Spleen (tissue), 13 donors: ENCODE results near the gene CYGB. TPM values are rescaled to one million over a fixed set of nuclear protein-coding genes. Genes with fewer than 3 reads are reported as not detected.

Experiments
- DNase-seq: peaks from one replicate; pipeline ENCODE4 v3.0.0-alpha.2; 2020
- H3K27ac ChIP-seq, 8 donors: fragments of 200-600 bp; sonication (generic) in 7 of 8; 1 replicate in 4 of 8; 2 replicates in 4 of 8; pipeline versions ENCODE4 v1.5.0 to v1.8.0; 2016 to 2021; ENCODE audit warnings: inconsistent platforms in 4 of 8, mild to moderate bottlenecking in 4 of 8, moderate library complexity in 1 of 8
- H3K27me3 ChIP-seq, 7 donors: fragments of 200-600 bp; sonication (generic) in 6 of 7; replicated peaks in 1 of 7; 1 replicate in 4 of 7; 2 replicates in 3 of 7; pipeline versions ENCODE4 v1.5.0 to v1.8.0; 2016 to 2021; ENCODE audit warnings: inconsistent platforms in 3 of 7, mild to moderate bottlenecking in 1 of 7
- H3K36me3 ChIP-seq, 6 donors: fragments of 200-600 bp; sonication (generic) in 5 of 6; 1 replicate in 4 of 6; 2 replicates in 2 of 6; pipeline versions ENCODE4 v1.5.0 to v1.8.0; 2016 to 2021; ENCODE audit warnings: inconsistent platforms in 2 of 6
- H3K4me1 ChIP-seq, 6 donors: fragments of 200-600 bp; sonication (generic) in 5 of 6; 1 replicate in 3 of 6; 2 replicates in 3 of 6; pipeline versions ENCODE4 v1.5.0 to v1.8.0; 2016 to 2021; ENCODE audit warnings: inconsistent platforms in 3 of 6
- H3K4me3 ChIP-seq, 8 donors: fragments of 200-600 bp; sonication (generic) in 7 of 8; 1 replicate in 4 of 8; 2 replicates in 4 of 8; pipeline versions ENCODE4 v1.5.0 to v1.8.0; 2016 to 2021; ENCODE audit warnings: inconsistent platforms in 4 of 8, mild to moderate bottlenecking in 4 of 8, moderate library complexity in 2 of 8
- H3K9me3 ChIP-seq, 8 donors: fragments of 200-600 bp; sonication (generic) in 7 of 8; 1 replicate in 4 of 8; 2 replicates in 4 of 8; pipeline versions ENCODE4 v1.5.0 to v1.8.0; 2016 to 2021; ENCODE audit warnings: inconsistent platforms in 4 of 8
- CTCF ChIP-seq, 11 experiments: fragments of 200-600 bp in 7 of 11; fragments of 450-650 bp in 4 of 11; sonication (generic) in 4 of 11; IDR thresholded peaks in 8 of 11; conservative IDR thresholded peaks in 3 of 11; 1 replicate in 7 of 11; 2 replicates in 4 of 11; pipeline versions ENCODE4 v1.4.0 to v1.8.0; 2016 to 2021; ENCODE audit warnings: antibody characterized with exemption in 11 of 11, inconsistent platforms in 4 of 11, mild to moderate bottlenecking in 1 of 11
- POLR2A ChIP-seq, 3 donors: fragments of 450-650 bp; IDR thresholded peaks; one replicate each; pipeline ENCODE4 v1.5.1; 2017; ENCODE audit warnings: antibody characterized with exemption in 3 of 3, mild to moderate bottlenecking in 1 of 3
- POLR2AphosphoS5 ChIP-seq, 3 donors: sonication (generic); formaldehyde crosslinking; IDR thresholded peaks; one replicate each; pipeline ENCODE4 v1.5.1; 2017; ENCODE audit warnings: antibody characterized with exemption in 3 of 3
- WGBS, 5 donors: extraction: QIAGEN DNeasy Blood & Tissue Kit in 3 of 5; methylation state at CpG; one replicate each; pipeline versions ENCODE4 v1.1.5 to v1.1.7; 2013 to 2018; 5-methylcytosine and 5-hydroxymethylcytosine counted together
- intact Hi-C: fragments of 100-400 bp; cut with DNase I; formaldehyde crosslinking; loops from one replicate; pipeline ENCODE4 v1.15.0; 2023; ENCODE audit warnings: low total_unique reads
- long read RNA-seq, 2 donors: transcript quantifications; one replicate each; lab custom pipeline, GENCODE V29; 2026
- polyA plus RNA-seq, 3 donors: library from polyadenylated mRNA; stranded (reverse); fragments of 200-250 nt; gene quantifications; one replicate each; pipeline ENCODE4 v1.2.1, GENCODE V29; 2013
- total RNA-seq, 7 donors: library from RNA; depleted of rRNA in 3 of 7; stranded (reverse); fragments of >200 nt in 3 of 7; fragmentation: NEBNext Ultra II Directional in 4 of 7; extraction: Animal tissue kit (Norgen Biotek cat#: 25700) in 4 of 7; gene quantifications; one replicate each; pipeline versions ENCODE4 v1.1.0 to v1.2.1, GENCODE V29; 2016 to 2021
- donor health status: healthy with polysubstance abuse.
- donor health status: DM: no; HTN: no; CAD: no; lungs with moderate emphysema.
- donor health status: DM: no; HTN: no; CAD: no.
- donor health status: Bipolar disorder and iron deficiency.
- donor health status: healthy.
- donor health status: DM: no; HTN: no; CAD: no.
- donor health status: DM: yes; HTN: yes; CAD: no.

CYGB gene
- total RNA-seq: 10 to 100 TPM in 3 of 7 donors, 1 to 10 TPM in 4; 5.0 to 21.0 (median 9.9) TPM
- 1 to 10 TPM; 3.5 to 5.8 (median 5.5) TPM for polyA plus RNA-seq
- long read RNA-seq, donor 1, transcript CYGB-201 (4 exons, 2,158 nt): major isoform, 22 of 23 reads
- long read RNA-seq, donor 1, partial matches to known transcripts: 0 of 23 reads
- long read RNA-seq, donor 1, other reads (novel, unspliced or antisense): 0 of 23 reads
- long read RNA-seq, donor 2, transcript CYGB-201 (4 exons, 2,158 nt): major isoform, 11 of 11 reads
- long read RNA-seq, donor 2, partial matches to known transcripts: 0 of 11 reads
- long read RNA-seq, donor 2, other reads (novel, unspliced or antisense): 0 of 11 reads

GRCh38 chr17:76537578-76538280 lies at the start of gene CYGB:
Gene CYGB, minus strand, starts transcription at chr17:76537709. Its CDS starts 167 bp downstream, at chr17:76537542.
- Histone ChIP-seq H3K27me3 (peaks cover 0 to 60% (median 22%) of the 10 kb centered on the region in 7 donors), H3K36me3 (no peaks in the 10 kb centered on the region), H3K9me3 (no peaks in the 10 kb centered on the region), H3K4me1 (peaks cover 3 to 70% (median 42%) of the 10 kb centered on the region in 6 donors), H3K27ac (peak within 1 kb of the TSS in 6 of 8 donors; percentile 61 to 73 (median 66)), H3K4me3 (peak within 1 kb of the TSS; percentile 19 to 72 (median 40))
- WGBS, 5 donors: 1% methylated on average over 35 to 95 of the region's 95 CpGs
- intact Hi-C loops: no loop called here
- TF ChIP-seq CTCF (IDR thresholded peaks at IDR 0.05 in 8 of 11, conservative IDR thresholded peaks at IDR 0.05 in 3 of 11) (no peak), POLR2A (IDR thresholded peaks at IDR 0.05) (no peak), POLR2AphosphoS5 (IDR thresholded peaks at IDR 0.05) (no peak)
- DNase-seq: peak; percentile 78

GRCh38 chr17:76586741-76587487 lies 49.4 kb upstream of the CYGB start:
- WGBS, 5 donors: 27 to 49% (median 36%) methylated on average over 9 to 17 of the region's 17 CpGs
- H3K27ac ChIP-seq: no peak overlapping the region
- peaks cover 0 to 60% (median 12%) of the 10 kb centered on the region in 7 donors for H3K27me3 ChIP-seq
- peak overlapping the region in 3 of 8 donors; percentile 62 to 74 (median 62) for H3K4me3 ChIP-seq
- no peaks in the 10 kb centered on the region for H3K9me3 ChIP-seq
- H3K4me1 ChIP-seq: peaks cover 7 to 34% (median 29%) of the 10 kb centered on the region in 6 donors
- no peaks in the 10 kb centered on the region for H3K36me3 ChIP-seq
- intact Hi-C loops: no loop called here
- no peak for DNase-seq
- TF ChIP-seq POLR2AphosphoS5 (IDR thresholded peaks at IDR 0.05) (no peak), CTCF (IDR thresholded peaks at IDR 0.05 in 8 of 11, conservative IDR thresholded peaks at IDR 0.05 in 3 of 11) (no peak), POLR2A (IDR thresholded peaks at IDR 0.05) (no peak)

- peak within 1 kb of the TSS; percentile 42 to 74 (median 57) for H3K4me3 ChIP-seq
- no peak for TF ChIP-seq POLR2A (IDR thresholded peaks at IDR 0.05)
- TF ChIP-seq POLR2AphosphoS5 (IDR thresholded peaks at IDR 0.05): peak; percentile 41 to 77 (median 69)
- peak in 9 of 11 experiments; percentile 18 to 63 (median 52) for TF ChIP-seq CTCF (IDR thresholded peaks at IDR 0.05 in 8 of 11, conservative IDR thresholded peaks at IDR 0.05 in 3 of 11)
- WGBS, 5 donors: 0 to 6% (median 1%) methylated on average over 11 to 84 of the region's 84 CpGs
- H3K27ac ChIP-seq: peak within 1 kb of the TSS; percentile 19 to 87 (median 74)
- intact Hi-C loops: no loop called here
- peaks cover 0 to 60% (median 12%) of the 10 kb centered on the region in 7 donors for H3K27me3 ChIP-seq
- DNase-seq: peak; percentile 94
- no peaks in the 10 kb centered on the region for H3K9me3 ChIP-seq
- H3K4me1 ChIP-seq: peaks cover 7 to 34% (median 29%) of the 10 kb centered on the region in 6 donors
- H3K36me3 ChIP-seq: no peaks in the 10 kb centered on the region
Measured at GRCh38 chr17:76585649-76586593, 48.4 kb upstream of the CYGB start, which contains the start of gene ST6GALNAC2. Gene ST6GALNAC2, minus strand, starts transcription at chr17:76585860. Its CDS starts 52 bp downstream, at chr17:76585808.
